BLaER1 treated with 17β-estradiol and CSF1 and Interleukin-3, amounts not matched to agents 10 nM and 100 nM (cell line): ENCODE measurements around the gene ATXN1.

Experiments used
- H3K27ac ChIP-seq, 11 experiments: shearing (Covaris generic); formaldehyde crosslinking; 2 replicates each; pipeline ENCODE4 v1.8.1; 2022
- H3K27me3 ChIP-seq, 11 experiments: shearing (Covaris generic); formaldehyde crosslinking; 2 replicates each; pipeline ENCODE4 v1.8.1; 2022
- H3K36me3 ChIP-seq, 11 experiments: shearing (Covaris generic); formaldehyde crosslinking; 2 replicates each; pipeline ENCODE4 v1.8.1; 2022
- H3K4me1 ChIP-seq, 10 experiments: shearing (Covaris generic); formaldehyde crosslinking; 2 replicates each; pipeline ENCODE4 v1.8.1; 2022
- H3K4me2 ChIP-seq, 11 experiments: shearing (Covaris generic); formaldehyde crosslinking; 2 replicates each; pipeline ENCODE4 v1.8.1; 2022
- H3K4me3 ChIP-seq, 10 experiments: shearing (Covaris generic); formaldehyde crosslinking; 2 replicates each; pipeline ENCODE4 v1.8.1; 2022
- H3K9ac ChIP-seq, 11 experiments: shearing (Covaris generic); formaldehyde crosslinking; 2 replicates each; pipeline ENCODE4 v1.8.1; 2022
- H3K9me3 ChIP-seq, 11 experiments: shearing (Covaris generic); formaldehyde crosslinking; replicated peaks in 1 of 11; 2 replicates each; pipeline ENCODE4 v1.8.1; 2022
- H4K20me1 ChIP-seq, 11 experiments: shearing (Covaris generic); formaldehyde crosslinking; 2 replicates each; pipeline ENCODE4 v1.8.1; 2022
- Cebpa-rat ChIP-seq, 11 experiments: shearing (Covaris generic); IDR thresholded peaks; 2 replicates each; pipeline ENCODE4 v1.8.1; 2022

ATXN1 gene

GRCh38 chr6:16278750-16279149 is 482.5 kb downstream of the ATXN1 start:
- Histone ChIP-seq H3K4me3 (no peak overlapping the region), H3K36me3 (no peaks in the 10 kb centered on the region), H3K4me2 (no peak overlapping the region), H3K4me1 (peaks cover 5 to 32% (median 28%) of the 10 kb centered on the region in 10 experiments; a peak in 18 of 20 replicates), H3K9ac (no peak overlapping the region), H3K9me3 (no peaks in the 10 kb centered on the region), H3K27me3 (no peaks in the 10 kb centered on the region), H4K20me1 (peaks cover 0 to 11% (median 0%) of the 10 kb centered on the region in 11 experiments; a peak in 1 of 22 replicates), H3K27ac (no peak overlapping the region)
- TF ChIP-seq Cebpa-rat (IDR thresholded peaks at IDR 0.05) = no peak

DNA sequence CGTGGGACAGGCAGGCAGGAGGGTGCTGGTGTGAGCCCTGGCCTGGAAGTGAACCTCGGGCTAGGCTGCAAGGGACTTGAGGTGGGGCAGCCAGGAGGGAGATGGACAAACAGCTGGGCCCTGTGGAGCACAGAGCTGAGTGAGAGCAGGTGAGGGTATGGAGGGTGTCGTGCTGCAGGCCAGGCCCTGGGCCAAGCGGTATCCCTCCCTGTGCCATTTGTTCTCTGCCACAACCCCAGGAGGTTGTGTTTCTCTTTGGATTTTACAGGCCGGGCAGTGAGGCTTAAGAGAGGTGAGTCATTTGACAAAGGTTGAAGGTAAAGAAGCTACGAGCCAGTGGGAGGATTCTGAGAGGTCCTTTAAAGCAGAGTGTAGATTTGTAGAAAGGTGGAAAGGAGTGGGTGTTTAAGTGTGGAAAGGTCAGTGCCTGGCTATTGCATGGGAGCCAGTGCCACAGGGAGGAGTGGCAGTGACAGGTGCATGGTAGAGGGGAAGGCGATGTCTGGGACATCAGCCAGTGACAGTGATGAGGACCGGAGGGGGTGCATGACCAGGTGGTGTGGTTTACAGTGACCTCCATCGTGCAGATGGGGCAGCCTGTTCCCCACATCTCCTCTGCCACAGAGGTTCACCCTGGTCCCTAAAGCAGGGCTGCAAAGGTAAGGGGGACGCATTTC is 483.1 kb downstream of the ATXN1 start:
- no peak for TF ChIP-seq Cebpa-rat (IDR thresholded peaks at IDR 0.05)
- Histone ChIP-seq H3K27ac (peak overlapping the region in 1 of 11 experiments; percentile 8; a peak in 1 of 22 replicates), H3K27me3 (no peaks in the 10 kb centered on the region), H3K36me3 (no peaks in the 10 kb centered on the region), H3K4me3 (no peak overlapping the region), H3K9me3 (no peaks in the 10 kb centered on the region), H4K20me1 (peaks cover 0 to 11% (median 0%) of the 10 kb centered on the region in 11 experiments; a peak in 1 of 22 replicates), H3K4me2 (peak overlapping the region in 9 of 11 experiments; percentile 0 to 44 (median 19); a peak in 11 of 22 replicates), H3K4me1 (peaks cover 5 to 38% (median 32%) of the 10 kb centered on the region in 10 experiments; a peak in 18 of 20 replicates), H3K9ac (no peak overlapping the region)

DNA sequence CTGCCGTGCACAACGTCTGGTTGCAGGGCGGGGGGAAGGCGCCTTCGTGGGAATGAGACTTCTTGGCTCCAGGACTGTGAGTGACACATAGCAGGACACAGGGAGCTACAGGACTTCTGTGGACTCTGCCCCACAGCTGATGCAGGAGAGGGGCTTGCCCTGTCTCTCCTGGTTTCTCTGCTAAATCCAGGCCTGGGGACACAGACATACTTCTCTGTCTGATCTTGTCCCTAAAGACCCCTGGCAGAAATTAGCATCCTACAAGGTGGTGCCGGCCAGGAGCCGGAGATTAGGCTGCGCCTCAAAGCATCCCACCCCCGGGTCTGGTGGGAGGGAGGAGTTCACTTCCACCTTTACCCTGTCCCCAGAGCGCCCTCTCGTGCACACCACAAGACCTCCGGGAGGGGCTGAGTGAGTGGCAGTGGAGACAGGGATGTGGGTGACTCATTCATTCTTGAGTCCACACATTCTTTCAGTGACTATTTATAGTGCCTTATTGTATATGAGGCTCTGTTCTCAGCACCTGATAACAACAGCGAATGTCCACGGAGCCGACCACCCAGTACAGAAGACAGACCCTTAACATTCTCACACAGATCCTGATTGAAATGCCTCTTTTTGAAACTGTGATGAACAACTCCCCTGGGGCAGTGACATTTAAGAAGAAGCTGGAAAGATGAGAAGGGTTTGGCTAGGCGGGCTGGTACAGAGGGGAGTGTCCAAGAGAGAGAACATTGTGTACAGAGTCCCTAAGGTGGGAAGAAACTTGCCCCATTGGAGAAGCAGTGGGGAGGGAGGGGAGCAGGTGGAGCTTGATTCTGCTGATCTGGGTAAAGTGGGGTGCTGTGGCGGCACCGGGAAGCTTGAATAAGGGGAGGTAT is 483.9 kb downstream of the ATXN1 start:
- H3K9ac ChIP-seq = no peak overlapping the region
- peaks cover 0 to 11% (median 0%) of the 10 kb centered on the region in 11 experiments; a peak in 1 of 22 replicates for H4K20me1 ChIP-seq
- H3K27ac ChIP-seq = peak overlapping the region in 1 of 11 experiments; percentile 8; a peak in 1 of 22 replicates
- TF ChIP-seq Cebpa-rat (IDR thresholded peaks at IDR 0.05) = no peak
- peaks cover 5 to 43% (median 38%) of the 10 kb centered on the region in 10 experiments; a peak in 18 of 20 replicates for H3K4me1 ChIP-seq
- no peak overlapping the region for H3K4me3 ChIP-seq
- H3K27me3 ChIP-seq = no peaks in the 10 kb centered on the region
- H3K36me3 ChIP-seq = no peaks in the 10 kb centered on the region
- no peaks in the 10 kb centered on the region for H3K9me3 ChIP-seq
- peak overlapping the region in 9 of 11 experiments; percentile 0 to 44 (median 19); a peak in 14 of 22 replicates for H3K4me2 ChIP-seq

- no peak for TF ChIP-seq Cebpa-rat (IDR thresholded peaks at IDR 0.05)
- no peak overlapping the region for H3K4me3 ChIP-seq
- peaks cover 5 to 51% (median 44%) of the 10 kb centered on the region in 10 experiments; a peak in 18 of 20 replicates for H3K4me1 ChIP-seq
Observed at GRCh38 chr6:16274885-16275589, 486.2 kb downstream of the ATXN1 start.

GRCh38 chr6:16274483-16274882 is 486.8 kb downstream of the ATXN1 start:
- Histone ChIP-seq H3K9ac (no peak overlapping the region), H3K36me3 (no peaks in the 10 kb centered on the region), H3K27me3 (peaks cover 0 to 12% (median 0%) of the 10 kb centered on the region in 11 experiments; a peak in 5 of 22 replicates), H4K20me1 (peaks cover 0 to 11% (median 0%) of the 10 kb centered on the region in 11 experiments; a peak in 1 of 22 replicates), H3K9me3 (no peaks in the 10 kb centered on the region), H3K27ac (peak overlapping the region in 2 of 11 experiments; percentile 41 to 48; a peak in 1 of 22 replicates), H3K4me2 (peak overlapping the region; percentile 5 to 74 (median 52); a peak in 19 of 22 replicates), H3K4me3 (no peak overlapping the region), H3K4me1 (peaks cover 5 to 54% (median 45%) of the 10 kb centered on the region in 10 experiments; a peak in 18 of 20 replicates)
- no peak for TF ChIP-seq Cebpa-rat (IDR thresholded peaks at IDR 0.05)

More at GRCh38 chr6:16274885-16275589, 486.2 kb downstream of the ATXN1 start:
- Histone ChIP-seq H3K9me3 (no peaks in the 10 kb centered on the region), H3K4me2 (peak overlapping the region; percentile 5 to 74 (median 52); a peak in 18 of 22 replicates), H3K36me3 (no peaks in the 10 kb centered on the region), H3K27me3 (peaks cover 0 to 12% (median 0%) of the 10 kb centered on the region in 11 experiments; a peak in 5 of 22 replicates), H3K27ac (no peak overlapping the region), H3K9ac (no peak overlapping the region), H4K20me1 (peaks cover 0 to 11% (median 0%) of the 10 kb centered on the region in 11 experiments; a peak in 1 of 22 replicates)

- Histone ChIP-seq H3K27ac (peak overlapping the region in 5 of 11 experiments; percentile 14 to 48 (median 41); a peak in 7 of 22 replicates), H3K9ac (no peak overlapping the region), H3K27me3 (peaks cover 0 to 12% (median 0%) of the 10 kb centered on the region in 11 experiments; a peak in 5 of 22 replicates), H3K36me3 (no peaks in the 10 kb centered on the region), H3K4me3 (no peak overlapping the region), H3K4me1 (peaks cover 7 to 64% (median 49%) of the 10 kb centered on the region in 10 experiments), H3K4me2 (peak overlapping the region in 9 of 11 experiments; percentile 4 to 74 (median 52); a peak in 17 of 22 replicates), H3K9me3 (no peaks in the 10 kb centered on the region), H4K20me1 (peaks cover 0 to 10% (median 0%) of the 10 kb centered on the region in 11 experiments; a peak in 1 of 22 replicates)
- 0 out of 22 replicates have a peak, but pooled peaks of 1 of the 11 experiments have one; percentile 54 for TF ChIP-seq Cebpa-rat (IDR thresholded peaks at IDR 0.05)
Observed at GRCh38 chr6:16273256-16273655, 488.0 kb downstream of the ATXN1 start.

DNA sequence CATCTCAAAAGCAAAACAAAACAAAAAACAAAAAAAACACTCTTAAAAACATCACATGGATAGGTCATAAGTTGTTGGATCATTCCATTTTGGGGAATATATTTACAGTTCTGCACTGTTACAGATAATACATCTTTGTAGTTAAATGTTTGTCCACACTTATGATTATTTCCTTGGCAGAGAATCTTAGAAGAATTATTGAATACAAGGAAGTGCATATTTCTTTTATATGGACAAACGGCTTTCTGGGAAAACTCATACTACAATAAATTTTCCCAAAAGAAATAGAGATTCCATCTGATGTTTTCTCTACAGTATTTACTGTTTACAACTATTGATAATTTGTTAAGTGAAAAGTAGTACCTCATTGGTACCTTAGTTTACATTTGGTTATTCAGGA is 489.1 kb downstream of the ATXN1 start:
- H3K27me3 ChIP-seq = peaks cover 0 to 13% (median 0%) of the 10 kb centered on the region in 11 experiments; a peak in 5 of 22 replicates
- H3K9ac ChIP-seq = no peak overlapping the region
- no peak overlapping the region; a peak in 1 of 22 replicates for H3K27ac ChIP-seq
- H3K36me3 ChIP-seq = no peaks in the 10 kb centered on the region
- H3K4me1 ChIP-seq = peaks cover 9 to 63% (median 46%) of the 10 kb centered on the region in 10 experiments
- no peaks in the 10 kb centered on the region for H3K9me3 ChIP-seq
- H3K4me3 ChIP-seq = no peak overlapping the region
- no peak for TF ChIP-seq Cebpa-rat (IDR thresholded peaks at IDR 0.05)
- H3K4me2 ChIP-seq = no peak overlapping the region
- peaks cover 0 to 5% (median 0%) of the 10 kb centered on the region in 11 experiments; a peak in 1 of 22 replicates for H4K20me1 ChIP-seq

- no peaks in the 10 kb centered on the region for H3K9me3 ChIP-seq
- no peak overlapping the region for H3K4me2 ChIP-seq
- H3K4me3 ChIP-seq = no peak overlapping the region
- peaks cover 15 to 66% (median 50%) of the 10 kb centered on the region in 10 experiments for H3K4me1 ChIP-seq
- no peak overlapping the region for H3K27ac ChIP-seq
- H3K36me3 ChIP-seq = no peaks in the 10 kb centered on the region
- H4K20me1 ChIP-seq = peaks cover 0 to 5% (median 0%) of the 10 kb centered on the region in 11 experiments; a peak in 1 of 22 replicates
- peaks cover 0 to 21% (median 0%) of the 10 kb centered on the region in 11 experiments; a peak in 6 of 22 replicates for H3K27me3 ChIP-seq
- no peak overlapping the region for H3K9ac ChIP-seq
- no peak for TF ChIP-seq Cebpa-rat (IDR thresholded peaks at IDR 0.05)
Observed at GRCh38 chr6:16271428-16271827, 489.8 kb downstream of the ATXN1 start.
